NCI-H460 (cell line): ENCODE results near the gene H6PD. TPM values are rescaled to one million over a fixed set of nuclear protein-coding genes. Genes with fewer than 3 reads are reported as not detected.
A peak's percentile ranks its signal among the peaks of the same experiment; 100 is the strongest.

Experiments
- DNase-seq: peaks from one replicate; pipeline ENCODE4 v3.0.0-alpha.2; 2016; ENCODE audit warnings: low read depth; ENCODE audit errors: extremely low read depth
- polyA plus RNA-seq: library from polyadenylated mRNA; depleted of rRNA; stranded (reverse); fragments of >200 nt; gene quantifications from 2 replicates; pipeline ENCODE4 v1.2.3, GENCODE V29; 2014; cell fraction: nucleus; rRNA removed
- total RNA-seq: library from RNA; depleted of rRNA; stranded (reverse); fragments of >200 nt; shearing (Covaris generic); gene quantifications from 2 replicates; pipeline ENCODE4 v1.2.3, GENCODE V29; 2014; rRNA removed

Gene H6PD
- total RNA-seq = 12.2 and 14.0 TPM in 2 replicates
- polyA plus RNA-seq = 11.3 and 15.9 TPM in 2 replicates

GRCh38 chr1:9234223-9235095 is at the start of gene H6PD:
Gene H6PD, plus strand, starts transcription at chr1:9234774. Its CDS starts 10,161 bp downstream, at chr1:9244935.
- DNase-seq = peak; percentile 60

GRCh38 chr1:9186082-9186859 is 48.3 kb upstream of the H6PD start:
- DNase-seq = no peak

GRCh38 chr1:9187004-9187403 is 47.6 kb upstream of the H6PD start:
- no peak for DNase-seq

- no peak for DNase-seq
These were observed 44.3 kb upstream of the H6PD start for GRCh38 chr1:9190234-9190633.

GRCh38 chr1:9191231-9191630 is 43.3 kb upstream of the H6PD start:
- no peak for DNase-seq

- DNase-seq = no peak
These were observed 41.9 kb upstream of the H6PD start for GRCh38 chr1:9192578-9193232.

- DNase-seq = no peak
These were observed 41.3 kb upstream of the H6PD start for GRCh38 chr1:9193233-9193625.

GRCh38 chr1:9194024-9194423 is 40.5 kb upstream of the H6PD start:
- DNase-seq = no peak

GRCh38 chr1:9195651-9196050 is 38.9 kb upstream of the H6PD start:
- DNase-seq = no peak

GRCh38 chr1:9196129-9197040 is 38.2 kb upstream of the H6PD start:
- DNase-seq = peak; percentile 50

- no peak for DNase-seq
These were observed 37.1 kb upstream of the H6PD start for GRCh38 chr1:9197186-9198099.

- DNase-seq = no peak
These were observed 35.8 kb upstream of the H6PD start for GRCh38 chr1:9198538-9199361.

GRCh38 chr1:9200441-9200840 is 34.1 kb upstream of the H6PD start:
- DNase-seq = no peak

- no peak for DNase-seq
These were observed 33.0 kb upstream of the H6PD start for GRCh38 chr1:9201401-9202239.

GRCh38 chr1:9202240-9202870 is 32.2 kb upstream of the H6PD start:
- no peak for DNase-seq

- no peak for DNase-seq
These were observed 31.0 kb upstream of the H6PD start for GRCh38 chr1:9203511-9203982.
